SU-DHL-6 (cell line): ENCODE data around the gene ZNF674.

ENCODE experiments used
- H2AFZ ChIP-seq: fragments of 200-600 bp; sonication (generic); 2 replicates; pipeline ENCODE4 v1.6.1; 2014; ENCODE audit warnings: low read depth, mild to moderate bottlenecking, moderate library complexity, mixed read lengths, antibody characterized with exemption, low read length; ENCODE audit not compliant: severe bottlenecking
- H3F3A ChIP-seq: fragments of 200-600 bp; shearing (Covaris generic); 2 replicates; pipeline ENCODE4 v1.6.0; 2016; ENCODE audit warnings: antibody characterized with exemption, mild to moderate bottlenecking; ENCODE audit not compliant: insufficient read depth
- H3K27ac ChIP-seq: fragments of 200-600 bp; sonication (generic); 2 replicates; pipeline ENCODE4 v1.5.1; 2016; ENCODE audit warnings: low read depth, mild to moderate bottlenecking, low read length, moderate library complexity, mixed read lengths
- H3K27me3 ChIP-seq: fragments of 200-600 bp; sonication (generic), shearing (Covaris generic); 2 replicates; pipeline ENCODE4 v1.6.0; 2014; ENCODE audit warnings: mild to moderate bottlenecking, low read length
- H3K36me3 ChIP-seq: fragments of 200-600 bp; sonication (generic); 2 replicates; pipeline ENCODE4 v1.6.1; 2014; ENCODE audit warnings: mild to moderate bottlenecking, low read length, mixed read lengths
- H3K4me2 ChIP-seq: fragments of 300-600, 200-600 bp; shearing (Covaris generic), sonication (generic); 2 replicates; pipeline ENCODE4 v1.6.0; 2014; ENCODE audit warnings: low read length, low read depth, mild to moderate bottlenecking; ENCODE audit not compliant: poor library complexity, severe bottlenecking
- H3K4me3 ChIP-seq: fragments of 200-600 bp; sonication (generic); 2 replicates; pipeline ENCODE4 v1.5.1; 2014; ENCODE audit warnings: antibody characterized with exemption, low read length, mild to moderate bottlenecking, mixed read lengths; ENCODE audit not compliant: insufficient read depth, poor library complexity, severe bottlenecking
- H3K79me2 ChIP-seq: fragments of 200-600 bp; sonication (generic); 2 replicates; pipeline ENCODE4 v1.6.1; 2014; ENCODE audit warnings: mild to moderate bottlenecking, low read length, moderate library complexity; ENCODE audit not compliant: insufficient read depth
- H3K9ac ChIP-seq: fragments of 200-600 bp; sonication (generic); 2 replicates; pipeline ENCODE4 v1.7.0; 2014; ENCODE audit warnings: mild to moderate bottlenecking, low read length
- H3K9me2 ChIP-seq: fragments of 200-600 bp; sonication (generic); replicated peaks from 2 replicates; pipeline ENCODE4 v1.6.1; 2014; ENCODE audit warnings: low read length; ENCODE audit not compliant: insufficient read depth
- H3K9me3 ChIP-seq: fragments of 200-600 bp; sonication (generic); 2 replicates; pipeline ENCODE4 v1.6.1; 2014; ENCODE audit warnings: low read length, mixed read lengths; ENCODE audit not compliant: insufficient read depth
- H4K20me1 ChIP-seq: fragments of 200-600 bp; sonication (generic); 2 replicates; pipeline ENCODE4 v1.6.1; 2014; ENCODE audit warnings: low read depth, mild to moderate bottlenecking, antibody characterized with exemption, low read length, moderate library complexity, mixed read lengths
- EZH2phosphoT487 ChIP-seq: fragments of 200-600 bp; sonication (generic), shearing (Covaris generic); conservative IDR thresholded peaks from 2 replicates; pipeline ENCODE4 v1.6.1; 2018; ENCODE audit warnings: mild to moderate bottlenecking, antibody characterized with exemption, low read length, moderate library complexity, mixed read lengths
- TF ChIP-seq, protein P1 (sequence below): fragments of 200-600 bp; sonication (generic); IDR thresholded peaks from one replicate; pipeline ENCODE4 v1.5.1; 2017; ENCODE audit warnings: antibody characterized with exemption, mild to moderate bottlenecking, low read length, moderate library complexity; ENCODE audit not compliant: insufficient read depth, poor library complexity, severe bottlenecking

ZNF674 gene

DNA sequence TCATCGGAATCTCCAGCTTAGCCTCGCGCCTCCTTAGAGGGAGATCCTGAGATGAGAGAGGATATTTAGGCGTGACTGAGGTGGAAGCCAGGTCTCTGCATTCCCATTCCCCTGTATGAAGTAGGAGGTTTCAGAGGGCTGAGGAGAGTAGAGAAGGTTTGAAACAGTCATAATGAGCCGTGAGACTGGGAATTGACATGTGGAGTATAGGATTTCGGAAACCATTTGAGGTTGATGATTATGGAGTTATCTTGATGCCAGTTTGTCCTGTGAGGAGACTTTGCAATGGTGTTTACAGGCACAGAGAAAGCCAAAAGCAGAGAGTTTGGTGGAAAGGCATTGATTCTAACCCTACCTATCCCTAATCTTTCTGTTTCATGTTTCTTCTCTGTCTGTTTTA is 30.4 kb upstream of the ZNF674 start:
- no peak overlapping the region for H3K27ac ChIP-seq
- peak overlapping the region; percentile 67; the same call in 1 of the 2 replicates for H3K9ac ChIP-seq
- H3K4me3 ChIP-seq: peak overlapping the region; percentile 32
- peaks cover 11% of the 10 kb centered on the region; the same call in 1 of the 2 replicates for H3F3A ChIP-seq
- no peaks in the 10 kb centered on the region for H3K36me3 ChIP-seq
- H3K4me2 ChIP-seq: peak overlapping the region; percentile 73
- H4K20me1 ChIP-seq: no peaks in the 10 kb centered on the region
- H3K9me2 ChIP-seq: no peaks in the 10 kb centered on the region
- no peaks in the 10 kb centered on the region for H3K9me3 ChIP-seq
- H3K79me2 ChIP-seq: no peaks in the 10 kb centered on the region
- no peak overlapping the region for H2AFZ ChIP-seq
- TF ChIP-seq EZH2phosphoT487: no peak
- no peaks in the 10 kb centered on the region for H3K27me3 ChIP-seq

DNA sequence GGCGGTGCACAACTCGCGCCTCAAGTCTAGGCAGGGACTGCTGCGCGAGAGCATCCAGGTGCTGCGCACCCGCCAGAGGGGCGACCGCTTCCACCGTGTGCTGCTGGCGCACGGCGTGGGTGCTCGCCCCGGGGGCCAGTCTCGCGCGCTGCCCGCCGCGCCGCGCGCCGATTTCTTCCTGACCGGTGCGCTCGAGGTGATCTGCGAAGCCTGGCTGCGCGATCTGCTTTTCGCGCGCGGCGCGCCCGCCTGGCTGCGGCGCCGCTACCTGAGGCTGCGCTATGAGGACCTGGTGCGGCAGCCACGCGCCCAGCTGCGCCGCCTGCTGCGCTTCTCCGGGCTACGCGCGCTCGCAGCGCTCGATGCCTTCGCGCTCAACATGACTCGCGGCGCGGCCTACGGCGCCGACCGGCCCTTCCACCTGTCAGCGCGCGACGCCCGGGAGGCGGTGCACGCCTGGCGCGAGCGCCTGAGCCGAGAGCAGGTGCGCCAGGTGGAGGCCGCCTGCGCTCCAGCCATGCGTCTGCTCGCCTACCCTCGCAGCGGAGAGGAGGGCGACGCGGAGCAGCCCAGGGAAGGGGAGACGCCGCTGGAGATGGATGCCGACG is 29.7 kb upstream of the ZNF674 start:
- Histone ChIP-seq H3K9me2 (no peaks in the 10 kb centered on the region), H3K9me3 (no peaks in the 10 kb centered on the region), H4K20me1 (no peaks in the 10 kb centered on the region), H3K36me3 (no peaks in the 10 kb centered on the region), H3K79me2 (no peaks in the 10 kb centered on the region), H3K9ac (peak overlapping the region; percentile 67), H3F3A (peaks cover 11% of the 10 kb centered on the region; the same call in 1 of the 2 replicates), H3K4me2 (peak overlapping the region; percentile 73), H3K27me3 (no peaks in the 10 kb centered on the region), H2AFZ (peak overlapping the region; percentile 77), H3K4me3 (peak overlapping the region; percentile 71), H3K27ac (peak overlapping the region; percentile 31; the same call in 1 of the 2 replicates)
- TF ChIP-seq, protein P1, sequence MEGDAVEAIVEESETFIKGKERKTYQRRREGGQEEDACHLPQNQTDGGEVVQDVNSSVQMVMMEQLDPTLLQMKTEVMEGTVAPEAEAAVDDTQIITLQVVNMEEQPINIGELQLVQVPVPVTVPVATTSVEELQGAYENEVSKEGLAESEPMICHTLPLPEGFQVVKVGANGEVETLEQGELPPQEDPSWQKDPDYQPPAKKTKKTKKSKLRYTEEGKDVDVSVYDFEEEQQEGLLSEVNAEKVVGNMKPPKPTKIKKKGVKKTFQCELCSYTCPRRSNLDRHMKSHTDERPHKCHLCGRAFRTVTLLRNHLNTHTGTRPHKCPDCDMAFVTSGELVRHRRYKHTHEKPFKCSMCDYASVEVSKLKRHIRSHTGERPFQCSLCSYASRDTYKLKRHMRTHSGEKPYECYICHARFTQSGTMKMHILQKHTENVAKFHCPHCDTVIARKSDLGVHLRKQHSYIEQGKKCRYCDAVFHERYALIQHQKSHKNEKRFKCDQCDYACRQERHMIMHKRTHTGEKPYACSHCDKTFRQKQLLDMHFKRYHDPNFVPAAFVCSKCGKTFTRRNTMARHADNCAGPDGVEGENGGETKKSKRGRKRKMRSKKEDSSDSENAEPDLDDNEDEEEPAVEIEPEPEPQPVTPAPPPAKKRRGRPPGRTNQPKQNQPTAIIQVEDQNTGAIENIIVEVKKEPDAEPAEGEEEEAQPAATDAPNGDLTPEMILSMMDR: no peak
- no peak for TF ChIP-seq EZH2phosphoT487

DNA sequence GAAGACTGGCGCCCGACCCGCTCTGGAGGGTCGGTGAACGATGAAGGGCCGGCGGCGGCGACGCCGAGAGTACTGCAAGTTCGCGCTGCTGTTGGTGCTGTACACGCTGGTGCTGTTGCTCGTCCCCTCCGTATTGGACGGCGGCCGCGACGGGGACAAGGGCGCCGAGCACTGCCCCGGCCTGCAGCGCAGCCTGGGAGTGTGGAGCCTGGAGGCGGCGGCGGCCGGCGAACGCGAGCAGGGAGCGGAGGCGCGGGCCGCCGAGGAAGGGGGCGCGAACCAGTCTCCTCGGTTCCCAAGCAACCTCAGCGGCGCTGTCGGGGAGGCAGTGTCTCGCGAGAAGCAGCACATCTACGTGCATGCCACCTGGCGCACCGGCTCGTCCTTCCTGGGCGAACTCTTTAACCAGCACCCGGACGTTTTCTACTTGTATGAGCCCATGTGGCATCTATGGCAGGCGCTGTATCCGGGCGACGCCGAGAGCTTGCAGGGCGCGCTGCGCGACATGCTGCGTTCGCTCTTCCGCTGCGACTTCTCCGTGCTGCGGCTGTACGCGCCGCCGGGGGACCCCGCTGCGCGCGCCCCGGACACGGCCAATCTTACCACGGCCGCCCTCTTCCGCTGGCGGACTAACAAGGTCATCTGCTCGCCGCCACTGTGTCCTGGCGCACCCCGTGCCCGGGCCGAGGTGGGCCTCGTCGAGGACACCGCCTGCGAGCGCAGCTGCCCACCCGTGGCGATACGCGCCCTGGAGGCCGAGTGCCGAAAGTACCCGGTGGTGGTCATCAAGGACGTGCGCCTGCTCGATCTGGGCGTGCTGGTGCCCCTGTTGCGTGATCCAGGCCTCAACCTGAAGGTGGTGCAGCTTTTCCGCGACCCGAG is 28.9 kb upstream of the ZNF674 start:
- no peaks in the 10 kb centered on the region for H3K27me3 ChIP-seq
- peak overlapping the region; percentile 77 for H2AFZ ChIP-seq
- H3K4me3 ChIP-seq: peak overlapping the region; percentile 71
- H3K9me3 ChIP-seq: no peaks in the 10 kb centered on the region
- TF ChIP-seq EZH2phosphoT487: no peak
- TF ChIP-seq, protein P1: no peak
- no peaks in the 10 kb centered on the region for H4K20me1 ChIP-seq
- H3K4me2 ChIP-seq: peak overlapping the region; percentile 73
- peaks cover 11% of the 10 kb centered on the region; the same call in 1 of the 2 replicates for H3F3A ChIP-seq
- H3K79me2 ChIP-seq: no peaks in the 10 kb centered on the region
- peak overlapping the region; percentile 31; the same call in 1 of the 2 replicates for H3K27ac ChIP-seq
- peak overlapping the region; percentile 67 for H3K9ac ChIP-seq
- no peaks in the 10 kb centered on the region for H3K9me2 ChIP-seq
- H3K36me3 ChIP-seq: no peaks in the 10 kb centered on the region
